ENCODE results near the gene ZGPAT. TPM values are rescaled to one million over a fixed set of nuclear protein-coding genes. Genes with fewer than 3 reads are reported as not detected.

The ZGPAT gene
- total and polyA plus RNA-seq, 2 of the 4 experiments (the other 2 are of a cell fraction), result 13.4 to 20.2 TPM

GRCh38 chr20:63734111-63734945 is 26.5 kb downstream of the ZGPAT start:
- Histone ChIP-seq H3K56ac (ENCODE audit: extremely low read depth, insufficient read depth, low read length) (no peak overlapping the region), H3K9me1 (ENCODE audit: insufficient read depth, low read length) (peaks cover 19% of the 10 kb centered on the region), H4K91ac (ENCODE audit: insufficient read depth, low read depth, low read length) (no peak overlapping the region), H3K27ac (ENCODE audit: insufficient read depth, low read length) (no peak overlapping the region), H2BK120ac (ENCODE audit: low read depth, low read length) (no peak overlapping the region), H2AK9ac (replicated peaks; ENCODE audit: low read depth, low read length, poor library complexity) (peak overlapping the region; percentile 37), H3K9me3 (ENCODE audit: control insufficient read depth, insufficient read depth, low read length) (no peaks in the 10 kb centered on the region), H3K36me3 (ENCODE audit: control insufficient read depth, insufficient read depth, low read length) (peaks cover 39% of the 10 kb centered on the region), H3K79me1 (ENCODE audit: low read depth in 1 of 2, low read length in 2 of 2) (peaks cover 21 to 48% of the 10 kb centered on the region in 2 experiments), H2BK15ac (ENCODE audit: low read depth, low read length) (no peak overlapping the region), H2BK20ac (ENCODE audit: low read depth, low read length) (no peak overlapping the region), H3K4me2 (ENCODE audit: low read depth, low read length) (no peak overlapping the region), H3K4me3 (ENCODE audit: insufficient read depth, low read depth, low read length) (no peak overlapping the region), H3K18ac (ENCODE audit: low read depth, low read length) (no peak overlapping the region), H3K27me3 (ENCODE audit: control insufficient read depth, insufficient read depth, low read length) (no peaks in the 10 kb centered on the region), H4K20me1 (ENCODE audit: insufficient read depth, low read length) (peaks cover 38% of the 10 kb centered on the region), H4K8ac (ENCODE audit: low read depth in 2 of 2, low read length in 2 of 2) (no peak overlapping the region), H3K4me1 (ENCODE audit: control insufficient read depth, insufficient read depth, low read length) (peaks cover 5% of the 10 kb centered on the region; the same call in 1 of the 2 replicates), H2AK5ac (ENCODE audit: low read depth, low read length) (no peak overlapping the region), H3K4ac (ENCODE audit: low read depth, low read length) (no peak overlapping the region), H2AFZ (replicated peaks; ENCODE audit: low read length, poor library complexity) (no peak overlapping the region), H3K23ac (ENCODE audit: low read depth, low read length) (no peak overlapping the region), H3K9ac (ENCODE audit: low read depth, low read length) (no peak overlapping the region), H4K5ac (ENCODE audit: low read depth, low read length) (no peak overlapping the region), H3K14ac (replicated peaks; ENCODE audit: low read depth, low read length) (no peak overlapping the region), H2BK5ac (ENCODE audit: low read depth, low read length, poor library complexity, severe bottlenecking) (no peak overlapping the region)
- POLR2A ChIA-PET (ENCODE audit: unreplicated experiment), result no interaction called here
- no peak for ATAC-seq (ENCODE audit: low read depth)
- in situ Hi-C loops (cut with MboI; ENCODE audit: low sequenced_read_pairs), result no loop called here
- DNase-seq, result no peak
- dilution Hi-C loops (cut with HindIII; ENCODE audit: low sequenced_read_pairs, unreplicated experiment), result no loop called here
- WGBS, 2 experiments (ENCODE audit: extremely low coverage in 2 of 2, insufficient read length in 1 of 2), result 93% methylated on average over 9 of the region's 25 CpGs; no CpG with 5 or more reads in 1 of the 2 experiments
- no peak for TF ChIP-seq BHLHE40 (IDR thresholded peaks at IDR 0.05; ENCODE audit: low read depth, low read length)
- TF ChIP-seq POLR2A (IDR thresholded peaks at IDR 0.05; ENCODE audit: low read depth, low read length), result no peak
- TF ChIP-seq CHD1 (IDR thresholded peaks at IDR 0.05; ENCODE audit: low read depth, low read length), result no peak
- no peak for TF ChIP-seq FOS (IDR thresholded peaks at IDR 0.05; ENCODE audit: low read depth, low read length)
- no peak for TF ChIP-seq MAFK (IDR thresholded peaks at IDR 0.05; ENCODE audit: low read depth, low read length)
- TF ChIP-seq MXI1 (IDR thresholded peaks at IDR 0.05; ENCODE audit: borderline replicate concordance, low read depth, low read length), result no peak
- TF ChIP-seq ELK1 (IDR thresholded peaks at IDR 0.05; ENCODE audit: borderline replicate concordance, low read depth, low read length), result no peak
- TF ChIP-seq RAD21 (IDR thresholded peaks at IDR 0.05; ENCODE audit: low read length), result no peak
- no peak for TF ChIP-seq MAZ (IDR thresholded peaks at IDR 0.05; ENCODE audit: borderline replicate concordance, low read depth, low read length)
- no peak for TF ChIP-seq CTCF (conservative IDR thresholded peaks at IDR 0.05; ENCODE audit: low read depth, low read length)
- no peak for TF ChIP-seq RCOR1 (IDR thresholded peaks at IDR 0.05; ENCODE audit: insufficient replicate concordance, low read length)
- no peak for TF ChIP-seq NFE2L2 (IDR thresholded peaks at IDR 0.05; ENCODE audit: low read depth, low read length)
- no peak for TF ChIP-seq USF2 (IDR thresholded peaks at IDR 0.05; ENCODE audit: low read depth, low read length)
- no peak for TF ChIP-seq SMC3 (IDR thresholded peaks at IDR 0.05; ENCODE audit: low read depth, low read length)
- CTCF ChIA-PET, result no interaction called here
- intact Hi-C loops (cut with micrococcal nuclease), result no loop called here
- no TSS peak for BruUV-seq (replicated peaks)

Data from IMR-90 (cell line).